NK-92 (cell line): ENCODE results near the gene CRACR2A.

Experiments used
- DNase-seq: peaks from one replicate; lab custom pipeline; 2025; ENCODE audit not compliant: unreplicated experiment; lab: John Stamatoyannopoulos, UW

Gene CRACR2A

GRCh38 chr12:3753544-3754284 lies 805 bp upstream of the CRACR2A start:
- DNase-seq = no peak

GRCh38 chr12:3752096-3752709 lies 706 bp downstream of the CRACR2A start:
- no peak for DNase-seq

- DNase-seq = no peak
These were observed 1.5 kb downstream of the CRACR2A start for GRCh38 chr12:3751151-3752095.

GRCh38 chr12:3750616-3751015 lies 2.3 kb downstream of the CRACR2A start:
- no peak for DNase-seq

- DNase-seq = no peak
These were observed 4.3 kb downstream of the CRACR2A start for GRCh38 chr12:3748620-3749019.

- no peak for DNase-seq
These were observed 4.8 kb downstream of the CRACR2A start for GRCh38 chr12:3747976-3748619.

- DNase-seq = no peak
These were observed 5.4 kb downstream of the CRACR2A start for GRCh38 chr12:3747543-3747942.

- no peak for DNase-seq
These were observed 6.2 kb downstream of the CRACR2A start for GRCh38 chr12:3746758-3747157.

GRCh38 chr12:3745152-3745551 lies 7.8 kb downstream of the CRACR2A start:
- no peak for DNase-seq

- DNase-seq = no peak
These were observed 8.5 kb downstream of the CRACR2A start for GRCh38 chr12:3744229-3744901.

- DNase-seq = no peak
These were observed 9.1 kb downstream of the CRACR2A start for GRCh38 chr12:3743803-3744202.

- DNase-seq = no peak
These were observed 10.8 kb downstream of the CRACR2A start for GRCh38 chr12:3741882-3742672.

GRCh38 chr12:3740480-3741231 lies 12.3 kb downstream of the CRACR2A start:
- DNase-seq = no peak

- DNase-seq = no peak
These were observed 17.5 kb downstream of the CRACR2A start for GRCh38 chr12:3735432-3735831.

- no peak for DNase-seq
These were observed 20.0 kb downstream of the CRACR2A start for GRCh38 chr12:3732901-3733300.

- DNase-seq = no peak
These were observed 22.8 kb downstream of the CRACR2A start for GRCh38 chr12:3730111-3730510.

GRCh38 chr12:3728686-3729085 lies 24.2 kb downstream of the CRACR2A start:
- no peak for DNase-seq

- no peak for DNase-seq
These were observed 24.9 kb downstream of the CRACR2A start for GRCh38 chr12:3727877-3728632.
